Neural cell (in vitro differentiated cells): Measurements from ENCODE around the gene OR9A2.

Source experiments
- CTCF ChIP-seq: fragments of 450-650 bp; IDR thresholded peaks from 2 replicates; pipeline ENCODE4 v1.5.1; 2014; ENCODE audit warnings: antibody characterized with exemption, mild to moderate bottlenecking, moderate library complexity; ENCODE audit not compliant: poor library complexity, severe bottlenecking
- EZH2 ChIP-seq: fragments of 200-600, 300-800 bp; shearing (Covaris generic), sonication (generic); IDR thresholded peaks from 2 replicates; pipeline ENCODE4 v1.6.1; 2014; ENCODE audit warnings: antibody characterized with exemption, low read length, borderline replicate concordance, mild to moderate bottlenecking; ENCODE audit not compliant: insufficient read depth, poor library complexity, severe bottlenecking

DNA sequence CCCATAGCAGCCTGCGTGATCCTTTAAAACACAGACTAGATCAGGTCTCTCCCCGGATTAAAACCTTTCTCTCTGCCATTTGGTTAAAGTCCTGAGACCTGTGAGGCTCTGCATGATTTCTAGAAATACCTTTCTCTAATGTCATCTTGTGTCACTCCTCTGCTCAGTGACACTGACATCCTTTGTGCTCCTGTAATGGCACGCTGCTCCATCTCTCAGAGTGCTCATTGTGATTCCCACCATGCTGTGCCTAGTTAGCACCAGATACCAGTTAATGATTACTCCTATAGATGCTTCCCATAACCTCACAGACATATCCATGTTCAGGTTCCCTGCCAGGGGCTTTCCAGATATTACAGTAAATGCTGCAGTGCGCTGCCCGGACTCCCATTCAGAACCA, 11.7 kb upstream of the OR9A2 start:
- no peak for TF ChIP-seq EZH2
- TF ChIP-seq CTCF: no peak
